A549 (cell line): ENCODE data around the gene CHEK2. TPM values are rescaled to one million over a fixed set of nuclear protein-coding genes. Genes with fewer than 3 reads are reported as not detected.

Source experiments
- ATAC-seq, 2 experiments: fragments of 200-7000 bp in 1 of 2; fragments of >200 bp in 1 of 2; cut with Nextera tagmentation in 1 of 2; cut with Tn5 transposase in 1 of 2; 3 replicates each; pipeline versions ENCODE4 v1.8.0 to v1.9.1; 2018 to 2020; ENCODE audit warnings: mild to moderate bottlenecking in 1 of 2, moderate library complexity in 1 of 2
- CTCF ChIA-PET: fragments of 300-600 bp; sonication (Branson Sonifier 250); formaldehyde crosslinking; extraction: SDS; loops from one replicate; lab custom pipeline; 2021; ENCODE audit warnings: antibody characterized with exemption, inconsistent platforms; lab: Yijun Ruan, JAX
- POLR2A ChIA-PET: fragments of 350-600 bp; formaldehyde crosslinking; extraction: SDS; loops from one replicate; lab custom pipeline; 2021; ENCODE audit warnings: antibody characterized with exemption, inconsistent platforms; lab: Yijun Ruan, JAX
- DNase-seq, 2 experiments: peaks; one replicate each; pipeline versions ENCODE4 v3.0.0 to v3.0.0-alpha.2; 2011 to 2016; ENCODE audit warnings: low read depth in 1 of 2, low spot score in 1 of 2
- FAIRE-seq: peaks from 2 replicates; lab custom pipeline; 2011; peaks lifted over from hg19 to GRCh38; lab: Jason Lieb, UNC
- H3K27ac ChIP-seq, 2 experiments: fragments of >200 bp; sonication (Bioruptor Twin); formaldehyde crosslinking; 3 replicates each; pipeline ENCODE4 v1.5.1; 2016 to 2017
- H3K4me1 ChIP-seq: fragments of >200 bp; sonication (Bioruptor Twin); formaldehyde crosslinking; 3 replicates; pipeline ENCODE4 v1.6.1; 2016
- H3K4me2 ChIP-seq: fragments of >200 bp; sonication (Bioruptor Twin); formaldehyde crosslinking; 3 replicates; pipeline ENCODE4 v1.6.1; 2016
- H3K4me3 ChIP-seq: fragments of >200 bp; sonication (Bioruptor Twin); formaldehyde crosslinking; 3 replicates; pipeline ENCODE4 v1.5.1; 2016
- H3K9me3 ChIP-seq: fragments of >200 bp; sonication (Bioruptor Twin); formaldehyde crosslinking; 3 replicates; pipeline ENCODE4 v1.6.1; 2016
- BCL3 ChIP-seq: fragments of >200 bp; sonication (Bioruptor Twin); formaldehyde crosslinking; IDR thresholded peaks from 3 replicates; pipeline ENCODE4 v1.6.1; 2016
- CEBPB ChIP-seq, 2 experiments: fragments of >200 bp in 1 of 2; sonication (Bioruptor Twin) in 1 of 2; formaldehyde crosslinking in 1 of 2; IDR thresholded peaks; 2 replicates each; pipeline ENCODE4 v1.6.1; 2012 to 2016
- CHD2 ChIP-seq: fragments of 150-350 bp; IDR thresholded peaks from 2 replicates; pipeline ENCODE4 v1.6.1; 2014; ENCODE audit warnings: low read length; ENCODE audit not compliant: partially characterized antibody
- EP300 ChIP-seq, 2 experiments: fragments of >200 bp; sonication (Bioruptor Twin); formaldehyde crosslinking; IDR thresholded peaks; 2 replicates in 1 of 2; 3 replicates in 1 of 2; pipeline ENCODE4 v1.6.1; 2016 to 2017
- FOSL2 ChIP-seq, 2 experiments: fragments of 450-650 bp in 1 of 2; fragments of >200 bp in 1 of 2; sonication (Bioruptor Twin) in 1 of 2; formaldehyde crosslinking; IDR thresholded peaks; 2 replicates each; pipeline versions ENCODE4 v1.5.0 to v1.6.1; 2016 to 2020; ENCODE audit warnings: mild to moderate bottlenecking in 1 of 2, moderate library complexity in 1 of 2
- FOXS1 ChIP-seq: fragments of 250-450 bp; sonication (Bioruptor Pico); IDR thresholded peaks from 2 replicates; pipeline ENCODE4 v1.5.0; 2020; ENCODE audit warnings: mild to moderate bottlenecking, moderate library complexity
- GATA3 ChIP-seq: IDR thresholded peaks from 2 replicates; pipeline ENCODE4 v1.6.1; 2012; ENCODE audit warnings: borderline replicate concordance
- HEYL ChIP-seq: fragments of 250-450 bp; sonication (Bioruptor Pico); IDR thresholded peaks from 2 replicates; pipeline ENCODE4 v1.8.0; 2021; ENCODE audit warnings: mild to moderate bottlenecking, moderate library complexity
- HOXA7 ChIP-seq: fragments of 250-450 bp; sonication (Bioruptor Pico); IDR thresholded peaks from 2 replicates; pipeline ENCODE4 v1.5.0; 2020; ENCODE audit warnings: mild to moderate bottlenecking, moderate library complexity
- HOXB13 ChIP-seq: fragments of 250-450 bp; sonication (Bioruptor Pico); IDR thresholded peaks from 2 replicates; pipeline ENCODE4 v1.5.0; 2020; ENCODE audit warnings: low read depth, mild to moderate bottlenecking, moderate library complexity
- JUN ChIP-seq, 2 experiments: fragments of >200 bp; sonication (Bioruptor Twin); formaldehyde crosslinking; IDR thresholded peaks; 2 replicates in 1 of 2; 3 replicates in 1 of 2; pipeline ENCODE4 v1.6.1; 2016 to 2017
- MAFK ChIP-seq: fragments of 450-650 bp; IDR thresholded peaks from 2 replicates; pipeline ENCODE4 v1.6.1; 2014; ENCODE audit not compliant: partially characterized antibody
- MAZ ChIP-seq: fragments of 150-350 bp; IDR thresholded peaks from 2 replicates; pipeline ENCODE4 v1.6.1; 2014; ENCODE audit warnings: antibody characterized with exemption, low read depth, low read length, borderline replicate concordance
- NFE2L2 ChIP-seq: fragments of 150-350 bp; conservative IDR thresholded peaks from 2 replicates; pipeline ENCODE4 v1.6.1; 2014; ENCODE audit warnings: low read length
- NPAS2 ChIP-seq: fragments of 250-450 bp; sonication (Bioruptor Pico); IDR thresholded peaks from 2 replicates; pipeline ENCODE4 v1.8.0; 2022; ENCODE audit warnings: mild to moderate bottlenecking, moderate library complexity, borderline replicate concordance
- NR3C1 ChIP-seq: fragments of >200 bp; sonication (Bioruptor Twin); formaldehyde crosslinking; IDR thresholded peaks from 3 replicates; pipeline ENCODE4 v1.6.1; 2017
- RAD21 ChIP-seq, 2 experiments: fragments of >200 bp in 1 of 2; sonication (Bioruptor Twin) in 1 of 2; formaldehyde crosslinking in 1 of 2; IDR thresholded peaks in 1 of 2; conservative IDR thresholded peaks in 1 of 2; 2 replicates in 1 of 2; 3 replicates in 1 of 2; pipeline ENCODE4 v1.6.1; 2012 to 2018; ENCODE audit warnings: inconsistent platforms in 1 of 2
- RCOR1 ChIP-seq: fragments of 150-350 bp; IDR thresholded peaks from 2 replicates; pipeline ENCODE4 v1.6.1; 2014; ENCODE audit warnings: antibody characterized with exemption, low read length, low read depth
- RFX5 ChIP-seq: fragments of 450-650 bp; IDR thresholded peaks from 2 replicates; pipeline ENCODE4 v1.7.1; 2014; ENCODE audit warnings: antibody characterized with exemption, mild to moderate bottlenecking, moderate library complexity
- RNF2 ChIP-seq: fragments of 200-600 bp; sonication (generic); IDR thresholded peaks from 2 replicates; pipeline ENCODE4 v1.6.1; 2016; ENCODE audit warnings: low read depth, mild to moderate bottlenecking, antibody characterized with exemption, moderate library complexity, borderline replicate concordance
- SMC3 ChIP-seq: fragments of >200 bp; sonication (Bioruptor Twin); formaldehyde crosslinking; IDR thresholded peaks from 3 replicates; pipeline ENCODE4 v1.6.1; 2018; ENCODE audit warnings: inconsistent platforms
- SREBF2 ChIP-seq: fragments of 450-650 bp; IDR thresholded peaks from 2 replicates; pipeline ENCODE4 v1.6.1; 2014; ENCODE audit warnings: mild to moderate bottlenecking, moderate library complexity
- ZC3H11A ChIP-seq: fragments of 450-650 bp; IDR thresholded peaks from 2 replicates; pipeline ENCODE4 v1.6.1; 2014; ENCODE audit warnings: antibody characterized with exemption, mild to moderate bottlenecking
- ZNF302 ChIP-seq: fragments of 250-450 bp; sonication (Bioruptor Pico); IDR thresholded peaks from 2 replicates; pipeline ENCODE4 v1.9.0; 2021; ENCODE audit warnings: inconsistent platforms, mild to moderate bottlenecking, moderate library complexity
- ZSCAN20 ChIP-seq: fragments of 250-450 bp; sonication (Bioruptor Pico); IDR thresholded peaks from 2 replicates; pipeline ENCODE4 v1.8.0; 2022; ENCODE audit warnings: mild to moderate bottlenecking, moderate library complexity
- WGBS: methylation state at CpG from one replicate; pipeline ENCODE4 v1.1.6; 2017; ENCODE audit errors: missing lambda C conversion rate; 5-methylcytosine and 5-hydroxymethylcytosine counted together
- polyA plus RNA-seq, 4 experiments: library from polyadenylated mRNA; depleted of rRNA in 3 of 4; stranded (reverse); fragments of >200 nt; fragmentation: RNase III in 1 of 4; extraction: RNeasy Plus Mini Kit Qiagen cat#74134 plus additional on column Dnase treatment in 1 of 4; gene quantifications; 2 replicates in 3 of 4; 3 replicates in 1 of 4; pipeline ENCODE4 v1.2.3, GENCODE V29; 2011 to 2017
- small RNA-seq, 6 experiments: library from RNA; depleted of rRNA; stranded (forward); fragments of <200 nt; gene quantifications; one replicate each; pipeline ENCODE3, GENCODE V24; 2012
- TF ChIP-seq, protein P1 (sequence below): fragments of >200 bp; sonication (Bioruptor Twin); formaldehyde crosslinking; IDR thresholded peaks from 2 replicates; pipeline ENCODE4 v1.6.1; 2016
- TF ChIP-seq, protein P2 (sequence below): IDR thresholded peaks from 2 replicates; pipeline ENCODE4 v1.6.1; 2012

The CHEK2 gene
- polyA plus RNA-seq, 2 of the 4 experiments (the other 2 are of a cell fraction), result 13.0 to 26.1 TPM

DNA sequence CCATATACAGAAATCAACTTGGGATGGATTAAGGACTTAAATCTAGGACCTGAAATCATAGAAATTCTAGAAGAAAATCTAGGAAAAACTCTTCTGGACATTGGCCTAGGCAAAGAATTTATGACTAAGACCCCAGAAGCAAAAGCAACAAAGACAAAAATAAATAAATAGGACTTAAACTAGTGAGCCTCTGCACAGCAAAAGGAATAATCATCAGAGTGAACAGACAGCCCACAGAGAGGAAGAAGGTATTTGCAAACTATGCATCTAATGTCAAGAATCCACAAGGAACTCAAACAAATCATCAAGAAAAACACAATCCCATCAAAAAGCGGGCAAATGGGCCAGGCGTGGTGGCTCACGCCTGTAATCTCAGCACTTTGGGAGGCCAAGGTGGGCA is 94.4 kb downstream of the CHEK2 start:
- FAIRE-seq, result no peak

GRCh38 chr22:28639321-28639720 is 102.3 kb downstream of the CHEK2 start:
- POLR2A ChIA-PET, result no interaction called here
- WGBS, result 96% methylated on average over 2 of the region's 2 CpGs

More for the DNA sequence above, 94.4 kb downstream of the CHEK2 start:
- ChIA-PET POLR2A (no interaction called here), CTCF (no interaction called here)
- ATAC-seq (no peak), DNase-seq (no peak)
- H3K27ac ChIP-seq, result no peak overlapping the region
- H3K4me1 ChIP-seq, result no peaks in the 10 kb centered on the region
- no peaks in the 10 kb centered on the region for H3K9me3 ChIP-seq
- 96% methylated on average over 3 of the region's 3 CpGs for WGBS
- no peak for TF ChIP-seq HOXA7 (CRISPR knock-in tag)
- no peak for TF ChIP-seq MAFK
- TF ChIP-seq RCOR1, result no peak
- no peak for TF ChIP-seq CEBPB (IDR thresholded peaks at IDR 0.05)
- TF ChIP-seq HEYL (CRISPR knock-in tag), result no peak
- TF ChIP-seq FOXS1 (CRISPR knock-in tag), result no peak
- no peak for TF ChIP-seq SMC3
- no peak for TF ChIP-seq EP300 (IDR thresholded peaks at IDR 0.05)
- no peak for TF ChIP-seq FOSL2 (IDR thresholded peaks at IDR 0.05)
- TF ChIP-seq FOSL2 (CRISPR knock-in tag; IDR thresholded peaks at IDR 0.05), result no peak
- TF ChIP-seq ZSCAN20 (CRISPR knock-in tag), result no peak
- no peak for TF ChIP-seq JUN (IDR thresholded peaks at IDR 0.05)
- no peak for TF ChIP-seq MAZ
- no peak for TF ChIP-seq NFE2L2
- TF ChIP-seq GATA3, result no peak
- no peak for TF ChIP-seq NPAS2 (CRISPR knock-in tag)
- TF ChIP-seq, protein P1, sequence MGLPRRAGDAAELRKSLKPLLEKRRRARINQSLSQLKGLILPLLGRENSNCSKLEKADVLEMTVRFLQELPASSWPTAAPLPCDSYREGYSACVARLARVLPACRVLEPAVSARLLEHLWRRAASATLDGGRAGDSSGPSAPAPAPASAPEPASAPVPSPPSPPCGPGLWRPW, result no peak
- no peak for TF ChIP-seq SREBF2
- TF ChIP-seq RFX5, result no peak
- H3K4me2 ChIP-seq, result no peak overlapping the region
- H3K4me3 ChIP-seq, result no peak overlapping the region

More at GRCh38 chr22:28639321-28639720, 102.3 kb downstream of the CHEK2 start:
- Histone ChIP-seq H3K27ac (no peak overlapping the region), H3K4me1 (no peaks in the 10 kb centered on the region), H3K4me3 (no peak overlapping the region), H3K9me3 (no peaks in the 10 kb centered on the region), H3K4me2 (no peak overlapping the region)
- TF ChIP-seq SMC3 (no peak), MAZ (no peak), RFX5 (no peak), RNF2 (no peak), MAFK (no peak), JUN (IDR thresholded peaks at IDR 0.05) (no peak), ZC3H11A (no peak), NR3C1 (no peak), CHD2 (no peak), RAD21 (conservative IDR thresholded peaks at IDR 0.05 in 1 of 2, IDR thresholded peaks at IDR 0.05 in 1 of 2) (no peak), BCL3 (no peak), RCOR1 (no peak), HOXB13 (no peak), ZNF302 (CRISPR knock-in tag) (no peak)
- TF ChIP-seq, protein P2, sequence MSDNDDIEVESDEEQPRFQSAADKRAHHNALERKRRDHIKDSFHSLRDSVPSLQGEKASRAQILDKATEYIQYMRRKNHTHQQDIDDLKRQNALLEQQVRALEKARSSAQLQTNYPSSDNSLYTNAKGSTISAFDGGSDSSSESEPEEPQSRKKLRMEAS, result no peak
- FAIRE-seq (no peak), DNase-seq (no peak), ATAC-seq (no peak)
- CTCF ChIA-PET, result no interaction called here

Small RNAs within 50 kb of the gene (small RNA-seq; reads per million reads assigned to genes)
- 0 reads per million in 6 experiments for gene RN7SL162P

Other genes starting within 250 kb of the CHEK2 start
- 3.8 and 5.9 TPM in 2 replicates for gene TTC28, start 62.0 kb downstream of the CHEK2 start, polyA plus RNA-seq (2011; rRNA removed)
- 2.6 to 3.0 TPM (median 2.6 TPM) in 3 replicates for gene TTC28, start 62.0 kb downstream of the CHEK2 start, polyA plus RNA-seq (2017; fragmentation: RNase III; extraction: RNeasy Plus Mini Kit Qiagen cat#74134 plus additional on column Dnase treatment)
- 20.2 and 22.4 TPM in 2 replicates for gene HSCB, start 219 bp upstream of the CHEK2 start, polyA plus RNA-seq (2011; rRNA removed)
- 14.3 to 17.5 TPM (median 17.2 TPM) in 3 replicates for gene HSCB, start 219 bp upstream of the CHEK2 start, polyA plus RNA-seq (2017; fragmentation: RNase III; extraction: RNeasy Plus Mini Kit Qiagen cat#74134 plus additional on column Dnase treatment)
- gene CCDC117, start 30.9 kb upstream of the CHEK2 start, polyA plus RNA-seq (2011; rRNA removed), result 15.7 and 24.1 TPM in 2 replicates
- gene CCDC117, start 30.9 kb upstream of the CHEK2 start, polyA plus RNA-seq (2017; fragmentation: RNase III; extraction: RNeasy Plus Mini Kit Qiagen cat#74134 plus additional on column Dnase treatment), result 10.1 to 12.2 TPM (median 11.0 TPM) in 3 replicates
- gene XBP1, start 58.7 kb upstream of the CHEK2 start, polyA plus RNA-seq (2011; rRNA removed), result 172 and 207 TPM in 2 replicates
- 30.0 to 34.1 TPM (median 32.7 TPM) in 3 replicates for gene XBP1, start 58.7 kb upstream of the CHEK2 start, polyA plus RNA-seq (2017; fragmentation: RNase III; extraction: RNeasy Plus Mini Kit Qiagen cat#74134 plus additional on column Dnase treatment)
- 4.6 and 5.5 TPM in 2 replicates for gene ZNRF3, start 141.8 kb upstream of the CHEK2 start, polyA plus RNA-seq (2011; rRNA removed)
- 5.5 to 6.9 TPM (median 6.0 TPM) in 3 replicates for gene ZNRF3, start 141.8 kb upstream of the CHEK2 start, polyA plus RNA-seq (2017; fragmentation: RNase III; extraction: RNeasy Plus Mini Kit Qiagen cat#74134 plus additional on column Dnase treatment)